ENCODE data around the gene HELZ2. TPM values are rescaled to one million over a fixed set of nuclear protein-coding genes. Genes with fewer than 3 reads are reported as not detected.

Gene HELZ2
- total RNA-seq, 2 donors from 2014 or later: 37.1 to 46.1 TPM

DNA sequence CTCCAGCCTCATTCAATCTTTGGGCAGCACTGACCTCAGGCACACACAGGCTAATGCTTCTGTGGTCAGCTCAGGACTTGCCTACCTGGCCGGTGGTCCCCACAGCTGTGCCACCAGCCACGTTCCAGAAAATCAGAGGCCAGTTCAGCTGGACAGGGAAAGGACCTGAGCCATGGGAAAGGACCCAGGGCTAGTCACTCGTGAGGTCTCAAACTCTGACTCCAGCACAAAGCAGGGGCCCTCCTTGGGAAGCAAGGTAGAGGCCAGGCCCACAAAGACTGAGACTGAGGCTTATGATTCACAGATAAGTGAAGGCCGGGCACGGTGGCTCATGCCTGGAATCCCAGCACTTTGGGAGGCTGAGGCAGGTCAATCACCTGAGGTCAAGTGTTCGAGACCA lies 22.4 kb upstream of the HELZ2 start:
- Histone ChIP-seq H3K4me3 (no peak overlapping the region), H3K27me3 (replicated peaks; ENCODE audit: insufficient read depth) (no peaks in the 10 kb centered on the region), H3K9me3 (no peaks in the 10 kb centered on the region), H3K4me1 (replicated peaks) (no peaks in the 10 kb centered on the region), H3K36me3 (peaks cover 0 to 9% of the 10 kb centered on the region in 2 donors), H3K27ac (no peak overlapping the region)
- no peak for DNase-seq (ENCODE audit: low spot score)
- intact Hi-C loops (cut with DNase I): no loop called here
- WGBS: 85% methylated on average over 6 of the region's 6 CpGs
- TF ChIP-seq CTCF (IDR thresholded peaks at IDR 0.05) (no peak), POLR2AphosphoS5 (IDR thresholded peaks at IDR 0.05) (no peak), POLR2A (IDR thresholded peaks at IDR 0.05) (no peak)

DNA sequence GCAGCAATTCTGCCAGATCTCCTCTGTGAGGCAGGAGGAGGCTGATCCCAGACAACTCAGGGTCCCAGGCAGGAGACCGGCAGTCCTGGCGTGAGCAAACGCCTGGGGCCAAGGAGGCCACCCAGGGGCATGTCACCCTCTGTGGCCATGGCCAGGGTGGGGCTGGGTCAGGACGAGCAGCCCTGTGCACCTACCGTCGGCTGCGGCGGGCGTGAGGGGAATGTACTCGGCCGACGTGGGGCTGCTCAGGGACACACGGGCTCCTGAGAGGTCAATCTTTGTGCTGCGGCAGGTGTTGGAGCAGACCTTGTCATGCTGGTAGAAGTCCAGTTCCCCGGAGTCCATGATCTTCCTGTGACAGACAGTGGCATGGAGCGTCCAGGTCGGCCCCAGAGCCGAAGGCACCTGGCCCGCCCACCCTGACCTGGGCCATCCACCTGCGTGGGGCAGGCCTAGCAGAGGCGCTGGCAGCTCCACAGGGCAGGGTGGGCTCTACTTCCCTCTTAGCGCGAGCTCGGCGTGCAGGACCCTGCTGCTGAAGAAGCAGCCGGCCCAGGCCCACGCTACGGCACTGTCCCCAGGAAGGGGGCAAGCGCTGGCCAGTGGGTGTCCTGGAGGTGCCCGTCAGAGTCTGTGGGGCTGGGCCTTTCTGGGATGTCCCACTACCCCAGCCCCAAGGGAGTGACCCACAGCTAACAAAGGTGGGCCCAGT lies 21.5 kb upstream of the HELZ2 start:
- intact Hi-C loops (cut with DNase I): no loop called here
- TF ChIP-seq POLR2A (IDR thresholded peaks at IDR 0.05) (no peak), CTCF (IDR thresholded peaks at IDR 0.05) (no peak), POLR2AphosphoS5 (IDR thresholded peaks at IDR 0.05) (no peak)
- H3K27me3 ChIP-seq (replicated peaks; ENCODE audit: insufficient read depth): no peaks in the 10 kb centered on the region
- no peak for DNase-seq (ENCODE audit: low spot score)
- H3K27ac ChIP-seq: no peak overlapping the region
- H3K36me3 ChIP-seq: peaks cover 0 to 9% of the 10 kb centered on the region in 2 donors
- H3K9me3 ChIP-seq: no peaks in the 10 kb centered on the region
- 88% methylated on average over 29 of the region's 30 CpGs for WGBS
- no peak overlapping the region for H3K4me3 ChIP-seq
- no peaks in the 10 kb centered on the region for H3K4me1 ChIP-seq (replicated peaks)

GRCh38 chr20:63594043-63594561 lies 20.1 kb upstream of the HELZ2 start:
- intact Hi-C loops (cut with DNase I): no loop called here
- DNase-seq (ENCODE audit: low spot score): no peak
- TF ChIP-seq POLR2A (IDR thresholded peaks at IDR 0.05) (no peak), CTCF (IDR thresholded peaks at IDR 0.05) (no peak), POLR2AphosphoS5 (IDR thresholded peaks at IDR 0.05) (no peak)
- Histone ChIP-seq H3K27ac (no peak overlapping the region), H3K9me3 (no peaks in the 10 kb centered on the region), H3K36me3 (peaks cover 0 to 9% of the 10 kb centered on the region in 2 donors), H3K4me3 (no peak overlapping the region), H3K27me3 (replicated peaks; ENCODE audit: insufficient read depth) (no peaks in the 10 kb centered on the region), H3K4me1 (replicated peaks) (no peaks in the 10 kb centered on the region)
- 88% methylated on average over 9 of the region's 10 CpGs for whole genome bisulfite sequencing

DNA sequence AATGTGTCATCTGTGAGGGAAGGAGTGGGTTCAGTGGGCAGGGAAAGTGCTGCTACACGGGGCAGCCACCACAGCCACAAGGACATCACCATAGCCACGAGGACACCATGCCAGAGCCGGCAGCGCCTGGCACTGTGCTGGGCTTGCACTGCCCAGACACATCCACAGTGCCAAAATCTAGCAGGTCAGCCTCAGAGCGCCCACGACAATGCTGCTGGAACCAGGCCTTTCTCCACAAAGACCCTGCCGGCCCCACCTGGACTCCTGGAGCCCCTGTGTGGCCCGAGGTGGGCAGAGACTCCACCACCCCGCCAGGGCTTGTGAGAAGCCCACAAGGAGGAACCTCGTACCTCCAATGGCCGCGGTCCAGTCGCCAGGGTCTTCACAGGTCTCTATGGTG lies 18.6 kb upstream of the HELZ2 start:
- intact Hi-C loops (cut with DNase I): no loop called here
- H3K36me3 ChIP-seq: peaks cover 0 to 9% of the 10 kb centered on the region in 2 donors
- DNase-seq (ENCODE audit: low spot score): no peak
- H3K4me3 ChIP-seq: no peak overlapping the region
- H3K4me1 ChIP-seq (replicated peaks): no peaks in the 10 kb centered on the region
- TF ChIP-seq CTCF (IDR thresholded peaks at IDR 0.05) (no peak), POLR2AphosphoS5 (IDR thresholded peaks at IDR 0.05) (no peak), POLR2A (IDR thresholded peaks at IDR 0.05) (no peak)
- H3K27ac ChIP-seq: no peak overlapping the region
- H3K9me3 ChIP-seq: no peaks in the 10 kb centered on the region
- 94% methylated on average over 13 of the region's 13 CpGs for WGBS
- H3K27me3 ChIP-seq (replicated peaks; ENCODE audit: insufficient read depth): no peaks in the 10 kb centered on the region

DNA sequence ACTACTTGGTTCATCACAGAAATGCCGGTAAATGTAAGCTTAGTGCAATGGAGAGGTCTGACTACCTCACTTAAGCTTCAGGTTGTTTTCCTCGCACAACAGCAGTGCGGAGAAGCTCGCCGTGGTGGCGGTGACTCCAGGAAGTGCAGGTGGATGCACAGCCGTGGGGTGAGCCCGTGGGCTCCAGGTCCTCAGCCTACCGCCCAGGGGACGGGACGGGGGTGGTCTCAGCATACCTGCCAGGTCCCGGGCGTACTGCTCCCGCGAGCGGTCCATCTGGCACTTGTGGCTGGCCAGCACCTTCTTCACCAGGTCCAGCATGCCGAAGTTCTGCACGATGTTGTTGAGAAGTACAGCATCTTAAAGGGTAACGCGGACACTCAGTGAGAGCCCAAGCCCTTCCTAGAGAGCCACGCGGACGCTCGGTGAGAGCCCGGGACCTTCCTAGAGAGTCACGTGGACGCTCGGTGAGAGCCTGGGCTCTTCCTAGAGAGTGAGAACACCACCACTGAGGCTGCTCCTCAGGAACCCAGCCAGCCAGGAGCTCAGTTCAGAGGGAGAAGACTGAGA lies 17.8 kb upstream of the HELZ2 start:
- intact Hi-C loops (cut with DNase I): no loop called here

More for the DNA sequence above, 17.8 kb upstream of the HELZ2 start:
- Histone ChIP-seq H3K36me3 (peaks cover 0 to 9% of the 10 kb centered on the region in 2 donors), H3K4me1 (replicated peaks) (no peaks in the 10 kb centered on the region), H3K27ac (no peak overlapping the region), H3K9me3 (no peaks in the 10 kb centered on the region), H3K27me3 (replicated peaks; ENCODE audit: insufficient read depth) (no peaks in the 10 kb centered on the region), H3K4me3 (no peak overlapping the region)
- no peak for TF ChIP-seq POLR2AphosphoS5 (IDR thresholded peaks at IDR 0.05)
- no peak for TF ChIP-seq POLR2A (IDR thresholded peaks at IDR 0.05)
- no peak for TF ChIP-seq CTCF (IDR thresholded peaks at IDR 0.05)
- 92% methylated on average over 26 of the region's 28 CpGs for WGBS
- DNase-seq (ENCODE audit: low spot score): no peak
